Activated effector memory CD4-positive, alpha-beta T cell treated with anti-CD3 and anti-CD28 coated beads, Interleukin-2, amount 50 U/mL, for 16 hours (primary cell): ENCODE results near the gene LRRC7.
"Not testable (repeated sequence)": the region's sequence is repeated elsewhere in the genome, so short reads cannot be mapped to it uniquely, and the experiment has no call there.

ENCODE experiments used
- DNase-seq: peaks from one replicate; pipeline ENCODE4 v3.0.0-alpha.2; 2020

Gene LRRC7

DNA sequence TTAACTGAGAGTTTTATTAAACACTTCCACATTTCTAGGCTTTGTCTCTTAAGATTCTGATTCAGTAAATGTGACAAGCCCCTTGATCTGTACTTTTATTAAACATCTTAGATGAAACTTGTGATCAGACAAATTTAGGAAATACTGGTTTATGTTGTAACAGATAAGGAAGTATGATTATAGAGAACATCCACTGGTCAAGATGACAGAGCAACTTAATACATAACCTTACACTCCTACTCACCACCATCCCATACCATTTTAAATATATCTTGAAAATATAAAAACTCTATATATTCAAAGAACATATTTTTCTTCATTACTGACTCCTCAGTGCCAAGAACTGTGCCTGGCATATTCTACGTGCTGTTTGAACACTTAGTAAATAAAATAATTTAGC is 420.2 kb downstream of the LRRC7 start:
- no peak for DNase-seq

- no peak for DNase-seq
Measured at GRCh38 chr1:69991644-69992043, 423.9 kb downstream of the LRRC7 start.

DNA sequence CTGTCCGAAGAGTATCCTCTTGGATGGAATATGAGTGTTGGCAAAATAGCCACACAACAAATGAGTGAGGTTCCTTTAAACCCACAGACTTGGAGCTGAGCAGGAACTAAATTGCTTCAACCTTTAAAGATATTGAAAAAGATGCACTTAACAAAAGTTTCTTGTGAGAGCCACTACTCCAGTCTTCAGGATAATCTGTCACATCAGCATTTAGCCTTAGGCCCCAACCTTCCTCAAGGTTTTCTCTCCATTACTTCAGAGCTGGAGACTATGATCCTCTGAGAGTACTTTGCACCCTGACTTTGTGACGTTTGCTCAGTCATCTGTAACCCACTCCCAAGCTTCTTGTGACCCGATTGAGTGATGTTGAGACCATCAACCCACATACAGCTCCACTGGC is 424.9 kb downstream of the LRRC7 start:
- no peak for DNase-seq

- DNase-seq = no peak
Measured at GRCh38 chr1:69993810-69994209, 426.1 kb downstream of the LRRC7 start.

- DNase-seq = no peak
Measured at GRCh38 chr1:69994241-69994640, 426.5 kb downstream of the LRRC7 start.

GRCh38 chr1:69998847-69999246 is 431.1 kb downstream of the LRRC7 start:
- DNase-seq = no peak

- DNase-seq = no peak
Measured at GRCh38 chr1:70003211-70003908, 435.6 kb downstream of the LRRC7 start.

DNA sequence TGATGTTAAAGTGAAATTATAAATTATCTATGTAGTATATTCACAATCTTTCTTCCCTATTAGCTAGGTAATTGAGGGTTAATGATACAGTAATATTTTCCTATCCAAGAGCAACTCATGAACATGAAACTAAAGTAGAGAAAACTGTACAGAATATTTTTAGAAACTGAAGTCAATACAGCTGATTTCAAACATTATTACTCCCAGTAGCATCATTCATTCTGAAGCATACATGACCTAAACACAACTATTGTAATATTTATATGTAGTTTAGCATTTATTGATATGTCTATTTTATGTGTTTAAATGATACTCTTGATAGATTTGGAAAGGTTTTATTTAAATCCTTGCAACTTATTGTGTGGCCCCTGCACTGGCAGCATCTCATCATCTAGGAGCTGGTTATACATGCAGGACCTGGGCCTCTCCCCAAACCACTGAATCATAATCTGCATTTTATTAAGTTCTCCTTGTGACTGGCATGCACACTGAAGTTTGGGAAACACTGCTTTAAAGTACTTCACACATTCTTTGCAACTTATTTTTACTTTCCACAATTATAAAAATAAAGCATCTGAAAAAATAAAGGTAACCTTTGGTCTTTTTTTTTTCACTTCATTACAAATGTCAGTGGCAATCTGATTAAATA is 437.8 kb downstream of the LRRC7 start:
- no peak for DNase-seq

DNA sequence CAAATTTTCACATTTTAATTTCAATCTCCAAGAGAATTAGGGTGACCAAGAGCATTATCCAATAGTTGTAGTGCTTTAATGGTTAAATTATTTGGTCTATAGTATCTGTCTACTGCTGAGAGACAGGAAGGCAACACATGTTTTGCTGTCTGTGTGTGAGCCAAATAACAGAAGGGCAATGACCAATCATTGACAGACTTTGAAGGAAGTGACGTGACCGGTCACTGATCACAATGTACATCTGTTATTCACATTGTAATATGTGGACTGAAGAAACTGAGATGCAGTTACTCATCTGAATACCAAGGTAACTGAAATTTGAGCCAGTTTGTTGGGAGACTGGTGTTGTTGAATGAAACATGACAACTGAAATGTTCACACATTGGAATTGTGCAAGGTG is 440.9 kb downstream of the LRRC7 start:
- DNase-seq = no peak

GRCh38 chr1:70017770-70018169 is 450.0 kb downstream of the LRRC7 start:
- DNase-seq = no peak

DNA sequence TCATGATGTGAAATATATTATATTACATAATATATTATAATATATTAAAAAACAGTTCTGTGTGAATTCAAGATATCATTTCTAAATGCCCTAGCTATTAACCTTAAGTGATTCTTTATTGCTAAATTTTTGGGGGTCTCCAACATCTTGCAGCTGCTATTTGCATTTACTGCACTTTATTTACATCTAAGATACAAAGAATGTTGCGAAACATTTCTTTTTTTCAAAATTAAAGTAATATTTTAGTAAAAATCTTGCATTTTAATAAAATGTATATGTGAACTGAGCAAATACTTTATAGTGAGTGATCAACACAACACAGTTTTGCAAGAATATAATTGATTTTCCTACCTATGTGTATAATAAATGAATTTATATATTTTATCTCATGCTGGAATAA is 456.6 kb downstream of the LRRC7 start:
- no peak for DNase-seq

DNA sequence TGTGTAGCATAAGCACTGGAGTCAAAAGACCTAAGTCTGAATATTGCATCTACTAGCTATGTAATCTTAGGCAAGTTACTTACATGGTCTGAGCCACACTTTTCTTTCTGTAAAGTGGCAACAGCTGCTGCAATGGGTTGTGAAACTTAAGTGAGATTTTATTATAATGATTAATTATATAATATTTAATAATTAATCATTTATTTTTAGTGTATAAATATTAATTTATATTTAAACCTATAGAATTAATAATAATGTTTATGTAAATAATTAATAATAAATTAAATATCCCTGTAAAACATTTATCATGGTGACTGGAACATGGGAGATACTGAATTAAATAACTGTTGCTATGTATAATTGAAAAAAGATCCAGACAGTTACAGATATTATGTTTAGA is 457.3 kb downstream of the LRRC7 start:
- no peak for DNase-seq

- DNase-seq = no peak
Measured at GRCh38 chr1:70025846-70026245, 458.1 kb downstream of the LRRC7 start.

DNA sequence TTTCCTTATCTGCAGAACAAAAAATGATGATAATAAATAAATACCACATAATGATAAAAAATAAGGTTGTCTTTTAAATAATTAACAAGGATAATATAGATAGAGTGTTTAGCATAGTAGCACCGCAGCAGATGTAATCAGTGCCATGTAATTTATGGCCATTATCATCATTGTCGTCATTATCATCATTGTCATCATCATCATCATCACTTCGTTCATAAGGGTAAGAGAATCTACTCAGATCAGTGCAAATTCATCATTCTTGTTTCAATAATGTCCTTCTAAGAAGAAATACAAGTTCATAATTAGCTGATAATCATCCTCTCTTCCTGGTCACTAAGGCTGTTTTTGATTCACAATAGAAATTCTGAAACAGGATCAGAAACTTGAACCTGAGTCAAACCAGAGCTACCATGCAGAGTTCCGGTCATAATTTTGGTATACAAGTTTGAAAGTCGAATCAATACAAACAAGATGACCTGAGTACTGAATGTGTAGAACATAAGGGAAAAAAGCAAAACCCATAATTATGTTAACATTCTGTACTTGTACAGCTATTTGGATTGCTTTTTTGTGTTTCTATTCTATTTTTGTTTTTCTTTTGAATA is 465.6 kb downstream of the LRRC7 start:
- DNase-seq = no peak

DNA sequence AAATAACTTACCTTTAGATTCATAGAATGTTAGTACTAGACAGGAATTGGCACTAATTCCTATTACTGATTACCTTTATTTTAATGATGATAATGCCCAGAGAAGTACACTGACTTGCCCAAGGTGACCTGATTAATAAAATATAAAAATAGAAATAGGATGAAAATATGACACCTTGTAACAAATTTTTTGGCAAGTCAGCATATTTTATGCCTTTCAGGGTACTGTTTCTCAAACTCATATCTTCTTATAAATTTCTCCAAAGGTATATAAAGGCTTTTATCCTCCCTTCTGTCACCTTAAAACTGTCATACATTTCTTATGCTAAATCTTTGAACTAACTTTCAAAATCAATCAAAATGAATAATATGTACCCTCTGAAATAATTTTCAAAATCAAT is 466.2 kb downstream of the LRRC7 start:
- DNase-seq = no peak

DNA sequence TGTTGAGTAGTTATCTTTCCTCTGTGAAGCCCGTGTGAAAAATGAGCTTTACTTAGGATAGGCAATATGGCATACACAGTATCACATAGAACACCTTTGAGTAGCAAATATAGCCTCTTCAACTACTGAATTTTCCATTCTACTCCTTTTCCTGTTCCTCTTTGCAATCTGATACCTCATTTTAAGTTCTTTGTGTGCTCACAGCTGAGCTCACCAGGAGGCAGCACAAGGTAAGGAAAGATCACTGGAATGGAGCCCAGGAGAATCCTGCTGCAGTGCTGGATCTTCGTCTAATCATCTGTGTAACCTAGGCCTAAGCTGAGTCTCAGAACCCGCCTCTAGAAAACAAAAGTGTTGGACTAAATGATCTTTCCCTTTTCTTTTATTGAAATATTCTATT is 466.7 kb downstream of the LRRC7 start:
- no peak for DNase-seq

DNA sequence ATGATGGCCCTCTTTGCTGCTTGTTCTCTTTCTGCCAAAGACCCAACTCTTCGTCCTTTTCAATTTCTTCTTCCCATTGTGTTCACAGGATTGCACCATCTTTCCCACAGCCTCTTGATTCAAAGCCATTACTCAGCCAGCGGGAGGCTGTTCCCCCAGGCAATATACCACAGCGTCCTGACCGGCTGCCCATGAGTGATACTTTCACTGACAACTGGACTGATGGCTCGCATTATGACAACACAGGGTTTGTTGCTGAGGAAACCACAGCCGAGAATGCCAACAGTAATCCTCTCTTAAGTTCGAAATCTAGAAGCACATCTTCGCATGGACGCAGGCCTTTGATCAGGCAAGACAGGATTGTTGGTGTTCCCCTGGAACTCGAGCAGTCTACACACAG is 470.3 kb downstream of the LRRC7 start:
- DNase-seq = no peak

DNA sequence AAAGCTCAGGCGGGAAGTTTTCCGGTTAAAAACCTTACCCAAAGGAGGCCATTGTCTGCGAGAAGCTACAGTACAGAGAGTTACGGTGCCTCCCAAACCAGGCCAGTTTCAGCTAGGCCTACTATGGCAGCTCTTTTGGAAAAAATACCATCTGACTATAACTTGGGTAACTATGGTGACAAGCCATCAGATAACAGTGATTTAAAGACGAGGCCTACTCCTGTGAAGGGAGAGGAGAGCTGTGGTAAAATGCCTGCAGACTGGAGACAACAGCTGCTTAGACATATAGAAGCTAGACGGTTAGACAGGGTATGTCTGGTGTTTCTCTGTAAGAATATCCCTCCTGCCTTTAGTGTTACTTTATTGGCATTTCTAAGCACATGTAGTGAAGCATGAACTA is 471.8 kb downstream of the LRRC7 start:
- no peak for DNase-seq

GRCh38 chr1:70041317-70042045 is 473.8 kb downstream of the LRRC7 start:
- no peak for DNase-seq

- DNase-seq = no peak
Measured at GRCh38 chr1:70042090-70042731, 474.5 kb downstream of the LRRC7 start.

DNA sequence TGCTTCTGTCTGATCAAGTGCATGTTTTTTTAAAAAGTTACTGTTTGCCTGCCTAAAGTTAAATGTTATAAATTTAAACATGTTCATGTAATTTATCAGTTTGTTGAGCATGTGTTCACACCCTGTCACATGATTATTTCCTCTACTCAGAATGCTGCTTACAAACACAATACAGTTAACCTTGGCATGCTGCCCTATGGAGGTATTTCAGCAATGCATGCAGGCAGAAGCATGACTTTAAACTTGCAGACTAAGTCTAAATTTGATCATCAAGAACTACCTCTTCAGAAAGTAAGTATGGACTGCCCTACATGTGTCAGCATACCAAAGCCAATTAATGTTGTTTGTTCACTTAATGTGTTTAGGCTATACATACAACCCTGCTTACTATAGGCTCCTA is 476.1 kb downstream of the LRRC7 start:
- DNase-seq = no peak

DNA sequence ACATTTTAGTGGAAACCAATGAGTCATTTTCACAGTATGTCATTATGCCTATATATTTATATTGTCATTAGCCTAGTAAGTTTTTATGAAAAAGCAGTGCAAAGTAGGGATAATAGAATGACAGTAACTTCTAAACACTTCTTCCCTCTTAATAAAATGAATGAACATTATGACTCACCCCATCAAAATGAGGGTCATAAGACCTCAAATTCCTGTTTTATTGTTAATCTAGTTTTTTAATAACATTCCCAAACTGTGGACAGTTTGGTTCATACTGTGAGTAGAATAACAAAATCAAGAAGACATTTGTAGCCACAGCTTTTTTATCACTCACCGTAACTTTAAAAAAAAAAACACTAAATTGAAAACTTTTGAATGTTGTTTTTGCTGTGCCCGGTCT is 477.1 kb downstream of the LRRC7 start:
- no peak for DNase-seq

GRCh38 chr1:70045581-70045980 is 477.9 kb downstream of the LRRC7 start:
- DNase-seq = not testable (repeated sequence)
